GM10266 (cell line): ENCODE data around the gene LAMB3.

ENCODE experiments used
- DNase-seq: peaks from one replicate; pipeline ENCODE4 v3.0.0; 2012; ENCODE audit errors: extremely low spot score
- CTCF ChIP-seq: IDR thresholded peaks from 2 replicates; pipeline ENCODE4 v1.5.1; 2012; ENCODE audit warnings: mild to moderate bottlenecking, low read depth; ENCODE audit not compliant: control insufficient read depth, insufficient read depth; ENCODE audit errors: missing control alignments

Gene LAMB3

GRCh38 chr1:209583408-209583807 lies 68.8 kb downstream of the LAMB3 start, which contains the start of gene CAMK1G:
CAMK1G (plus strand) TSS chr1:209583714; CDS start chr1:209594984, 11,270 bp downstream.
- DNase-seq, result no peak
- no peak for TF ChIP-seq CTCF

GRCh38 chr1:209580577-209580976 lies 71.6 kb downstream of the LAMB3 start:
- TF ChIP-seq CTCF, result no peak
- DNase-seq, result no peak

GRCh38 chr1:209577346-209577745 lies 74.9 kb downstream of the LAMB3 start:
- no peak for TF ChIP-seq CTCF
- no peak for DNase-seq

GRCh38 chr1:209576392-209577197 lies 75.6 kb downstream of the LAMB3 start:
- DNase-seq, result peak; percentile 78
- TF ChIP-seq CTCF, result peak; percentile 94

GRCh38 chr1:209570743-209571142 lies 81.5 kb downstream of the LAMB3 start:
- no peak for DNase-seq
- TF ChIP-seq CTCF, result no peak

- DNase-seq, result peak; percentile 52
Observed at GRCh38 chr1:209569455-209570207, 82.6 kb downstream of the LAMB3 start.

More at GRCh38 chr1:209569455-209570207, 82.6 kb downstream of the LAMB3 start:
- TF ChIP-seq CTCF, result peak; percentile 92
